Measurements from ENCODE around the gene ABCC1.

Gene ABCC1

GRCh38 chr16:16110111-16110490 lies 160.7 kb downstream of the ABCC1 start:
- DNase-seq (ENCODE audit: low read depth in 2 of 2): no peak

GRCh38 chr16:16111639-16112038 lies 162.2 kb downstream of the ABCC1 start:
- DNase-seq (ENCODE audit: low read depth in 2 of 2): no peak

GRCh38 chr16:16112450-16113053 lies 163.1 kb downstream of the ABCC1 start:
- DNase-seq (ENCODE audit: low read depth in 2 of 2): no peak

DNA sequence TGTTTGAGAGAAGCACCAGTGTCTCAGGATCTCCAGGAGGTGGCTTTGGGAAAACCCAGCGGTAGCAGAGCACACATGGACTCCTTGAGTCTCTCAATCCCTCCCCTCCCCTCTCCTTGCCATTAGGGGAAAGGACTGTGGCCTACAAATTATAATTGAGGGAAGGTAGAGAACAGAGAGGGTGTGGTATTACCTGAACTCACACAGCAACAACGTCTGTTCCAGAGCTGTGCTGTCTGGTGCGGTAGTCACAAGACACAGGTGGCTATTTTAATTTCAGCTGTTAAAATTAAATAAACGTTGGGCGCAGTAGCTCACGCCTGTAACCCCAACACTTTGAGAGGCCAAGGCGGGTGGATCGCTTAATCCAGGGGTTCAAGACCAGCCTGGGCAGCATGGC lies 163.7 kb downstream of the ABCC1 start:
- DNase-seq (ENCODE audit: low read depth in 2 of 2): no peak

DNA sequence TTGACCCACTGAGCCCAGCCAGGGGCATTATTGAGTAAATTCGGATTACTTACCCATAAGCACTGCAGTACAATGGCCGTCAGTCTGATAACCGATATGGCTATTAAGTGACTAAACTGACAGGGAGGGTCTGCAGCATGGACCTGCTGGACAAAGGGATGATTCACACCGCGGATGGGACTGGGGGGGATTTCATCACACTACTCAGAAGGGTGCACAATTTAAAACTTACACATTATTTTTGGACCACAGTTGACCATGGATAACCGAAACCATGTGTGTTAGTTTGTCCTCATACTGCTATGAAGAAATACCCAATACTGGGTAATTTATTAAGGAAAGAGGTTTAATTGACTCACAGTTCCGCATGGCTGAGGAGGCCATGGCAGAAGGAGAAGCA lies 167.4 kb downstream of the ABCC1 start:
- no peak for DNase-seq (ENCODE audit: low read depth in 2 of 2)

GRCh38 chr16:16118337-16118736 lies 168.9 kb downstream of the ABCC1 start:
- DNase-seq (ENCODE audit: low read depth in 2 of 2): no peak

GRCh38 chr16:16120044-16120381 lies 170.6 kb downstream of the ABCC1 start:
- no peak for DNase-seq (ENCODE audit: low read depth in 2 of 2)

GRCh38 chr16:16120382-16121184 lies 171.2 kb downstream of the ABCC1 start:
- no peak for DNase-seq (ENCODE audit: low read depth in 2 of 2)

DNA sequence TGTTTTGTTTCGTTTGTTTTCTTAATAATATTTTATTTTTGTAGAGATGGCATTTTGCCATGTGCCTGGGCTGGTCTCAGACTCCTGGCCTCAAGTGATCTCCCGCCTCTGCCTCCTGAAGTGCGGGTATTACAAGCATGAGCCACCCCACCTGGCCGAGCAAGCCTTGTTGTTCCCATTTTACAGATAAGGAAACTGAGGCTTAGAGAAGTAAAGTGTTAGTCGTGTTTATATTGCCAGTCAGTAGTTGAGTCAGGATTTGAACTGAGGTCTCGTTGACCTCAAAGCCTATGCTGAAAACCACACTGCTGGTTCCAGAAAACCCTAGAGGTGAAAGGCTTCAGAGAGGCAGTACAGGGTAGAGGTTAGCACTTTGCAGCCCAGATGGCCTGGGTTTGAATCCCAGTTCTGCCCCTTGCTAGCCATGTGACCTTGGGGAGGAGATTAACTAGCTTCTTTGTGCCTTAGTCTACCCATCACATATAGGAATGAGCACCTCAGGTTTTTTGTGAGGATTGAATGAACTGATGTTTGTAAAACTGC lies 171.8 kb downstream of the ABCC1 start:
- DNase-seq (ENCODE audit: low read depth in 2 of 2): no peak

DNA sequence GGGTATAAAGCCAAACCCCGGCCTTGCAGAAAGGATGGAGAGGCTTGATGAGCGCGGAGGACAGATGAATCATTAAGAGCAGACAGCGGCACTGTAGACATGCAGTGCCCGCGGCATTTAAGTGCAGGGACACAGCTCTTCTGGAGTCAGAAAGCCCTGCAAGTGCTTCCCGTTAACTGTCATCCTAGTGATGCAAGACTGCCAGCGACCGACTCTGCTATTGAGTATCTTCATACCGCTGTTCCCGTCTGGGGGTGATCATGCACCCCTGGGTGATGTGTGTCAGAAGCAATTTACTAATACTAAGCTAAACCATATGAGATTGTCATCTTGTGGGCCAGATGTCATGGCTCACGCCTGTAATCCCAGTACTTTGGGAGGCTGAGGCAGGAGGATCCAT lies 172.8 kb downstream of the ABCC1 start:
- no peak for DNase-seq (ENCODE audit: low read depth in 2 of 2)

DNA sequence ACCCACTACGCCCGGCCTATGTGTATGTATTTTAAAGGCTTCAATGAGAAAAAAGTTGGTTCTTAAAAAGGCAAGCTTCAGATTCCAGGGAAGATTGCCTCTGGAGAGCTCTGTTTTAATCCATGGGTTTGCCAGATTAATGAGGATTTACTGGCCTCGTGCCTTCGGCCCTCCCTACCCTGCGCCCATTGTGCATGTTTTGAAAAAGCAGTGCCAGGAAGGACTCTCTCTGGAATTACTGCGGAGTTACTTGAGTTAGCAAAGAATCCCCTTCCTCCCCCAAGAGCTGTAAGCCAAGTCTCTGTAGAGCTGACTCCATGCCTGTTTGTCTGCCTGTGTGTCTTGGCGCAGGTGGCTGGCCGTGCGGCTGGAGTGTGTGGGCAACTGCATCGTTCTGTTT lies 175.0 kb downstream of the ABCC1 start:
- DNase-seq (ENCODE audit: low read depth in 2 of 2): no peak

DNA sequence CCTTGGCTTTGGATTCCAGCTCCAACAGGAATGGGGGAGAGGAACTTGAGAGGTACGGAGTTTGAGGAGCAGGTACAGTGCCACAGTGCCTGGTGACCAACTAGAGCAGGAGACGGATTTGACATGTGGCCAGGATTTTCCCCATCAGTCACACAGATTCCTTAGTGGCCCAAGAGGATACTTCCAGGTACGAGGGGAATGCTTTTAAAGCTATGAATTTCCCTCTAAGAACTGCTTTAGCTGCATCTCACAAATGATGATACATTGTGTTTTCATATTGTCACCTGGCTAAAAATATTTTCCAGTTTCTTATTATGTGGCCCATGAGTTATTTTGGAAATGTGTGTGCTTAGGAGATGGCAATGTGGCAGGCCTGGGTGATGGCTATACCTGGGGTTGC lies 175.6 kb downstream of the ABCC1 start:
- no peak for DNase-seq (ENCODE audit: low read depth in 2 of 2)

DNA sequence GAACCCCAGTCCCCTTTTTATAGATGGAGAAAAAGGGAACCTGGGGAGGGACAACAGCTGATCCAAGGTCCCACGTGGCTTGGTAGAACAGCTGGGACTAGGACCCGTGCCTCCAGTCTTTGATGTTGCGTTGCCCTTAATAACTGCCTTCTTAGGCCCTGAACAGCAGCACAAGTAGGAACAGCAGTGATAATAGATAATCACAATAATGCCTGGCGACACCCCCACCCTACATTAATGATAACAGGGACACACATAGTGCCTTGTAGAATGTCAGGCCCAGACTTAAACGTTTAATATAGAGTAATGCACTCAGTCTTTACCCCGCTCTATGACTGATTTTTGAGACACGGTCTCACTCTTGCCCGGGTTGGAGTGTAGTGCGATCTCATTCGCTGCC lies 177.5 kb downstream of the ABCC1 start:
- DNase-seq (ENCODE audit: low read depth in 2 of 2): no peak

DNA sequence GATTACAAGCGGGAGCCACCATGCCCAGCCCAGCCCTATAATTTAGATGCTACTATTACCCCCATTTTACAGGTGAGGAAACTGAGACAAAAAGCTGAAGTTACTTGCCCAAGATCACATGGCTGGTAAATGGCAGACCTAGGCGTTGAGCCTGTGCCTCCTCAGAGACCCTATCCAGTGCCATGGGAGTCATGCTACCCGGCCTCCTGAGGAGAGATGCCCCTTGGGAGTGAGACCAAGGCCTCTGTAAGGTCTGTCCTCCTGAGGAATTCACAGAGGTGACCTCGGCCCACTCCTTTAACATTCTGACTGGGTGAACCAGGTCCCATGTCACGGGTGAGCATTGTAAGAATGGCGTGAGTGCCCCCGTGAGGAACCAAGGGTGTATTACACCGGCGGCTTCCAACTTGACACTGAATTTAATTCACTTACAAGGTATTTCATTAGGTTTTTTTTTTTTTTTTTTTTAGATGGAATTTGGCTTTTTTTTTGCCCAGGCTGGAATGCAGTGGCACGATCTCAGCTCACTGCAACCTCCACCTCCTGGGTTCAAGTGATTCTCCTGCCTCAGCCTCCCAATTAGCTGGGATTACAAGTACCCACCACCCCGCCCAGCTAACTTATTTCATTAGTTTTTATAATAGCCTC lies 178.2 kb downstream of the ABCC1 start:
- DNase-seq (ENCODE audit: low read depth in 2 of 2): peak; percentile 21 to 30

DNA sequence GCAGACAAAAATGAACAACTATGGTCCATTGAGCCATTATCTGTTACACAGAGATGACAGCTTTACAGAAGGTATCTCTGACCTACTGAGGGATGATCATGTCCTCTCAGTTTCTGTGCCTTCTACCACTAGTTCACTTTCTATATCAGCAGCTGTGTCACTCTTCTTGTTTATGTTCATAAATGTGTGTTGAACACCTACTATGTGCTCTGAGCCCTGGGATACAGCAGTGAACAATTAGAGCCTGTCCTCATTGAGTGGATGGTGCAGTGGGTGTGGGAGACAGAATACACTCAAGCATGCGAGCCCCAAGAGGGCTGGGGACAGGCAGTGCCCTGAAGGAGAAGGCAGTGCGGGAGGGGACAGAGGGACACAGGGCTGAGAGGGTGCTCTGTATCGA lies 181.8 kb downstream of the ABCC1 start:
- no peak for DNase-seq (ENCODE audit: low read depth in 2 of 2)

DNA sequence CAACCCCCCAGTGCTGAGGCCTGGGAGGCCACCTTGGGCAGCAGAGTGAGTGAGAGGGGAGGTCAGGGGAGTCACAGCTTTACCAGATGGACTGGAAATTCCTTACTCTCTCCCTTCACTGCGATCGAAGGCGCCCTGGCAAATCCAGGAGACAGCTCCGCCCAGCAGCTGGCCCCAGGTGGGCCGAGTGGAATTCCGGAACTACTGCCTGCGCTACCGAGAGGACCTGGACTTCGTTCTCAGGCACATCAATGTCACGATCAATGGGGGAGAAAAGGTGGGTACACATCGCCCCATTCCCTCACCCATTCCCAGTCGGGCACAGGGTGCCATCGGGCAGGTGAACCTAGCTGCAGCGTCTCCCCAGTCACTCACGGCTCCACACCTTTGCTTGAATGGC lies 182.2 kb downstream of the ABCC1 start:
- DNase-seq (ENCODE audit: low read depth in 2 of 2): no peak

DNA sequence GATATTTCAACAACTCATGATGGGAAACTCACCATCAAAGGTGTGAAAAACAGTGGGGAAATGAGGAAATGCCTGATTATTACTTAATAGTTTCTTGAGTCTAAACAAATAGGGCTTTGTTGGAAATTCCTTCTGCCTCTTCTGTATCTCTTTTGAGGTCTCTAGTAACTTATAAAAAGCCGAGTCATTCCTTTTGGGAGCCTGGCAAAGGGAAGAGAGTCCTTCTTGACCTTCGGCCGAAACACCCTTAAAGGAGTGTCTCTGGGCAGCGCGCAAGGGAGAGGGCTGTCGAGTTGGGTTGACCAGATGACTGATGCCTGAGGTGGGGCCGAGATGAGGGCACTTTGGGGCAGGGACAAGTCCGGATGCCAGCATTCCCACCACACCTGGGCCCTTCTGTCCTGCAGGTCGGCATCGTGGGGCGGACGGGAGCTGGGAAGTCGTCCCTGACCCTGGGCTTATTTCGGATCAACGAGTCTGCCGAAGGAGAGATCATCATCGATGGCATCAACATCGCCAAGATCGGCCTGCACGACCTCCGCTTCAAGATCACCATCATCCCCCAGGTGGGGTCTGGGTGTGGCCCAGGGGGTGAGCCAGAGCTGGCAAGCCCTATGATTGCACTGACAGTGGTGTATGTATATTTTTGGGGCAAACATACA lies 184.7 kb downstream of the ABCC1 start:
- DNase-seq (ENCODE audit: low read depth in 2 of 2): no peak

DNA sequence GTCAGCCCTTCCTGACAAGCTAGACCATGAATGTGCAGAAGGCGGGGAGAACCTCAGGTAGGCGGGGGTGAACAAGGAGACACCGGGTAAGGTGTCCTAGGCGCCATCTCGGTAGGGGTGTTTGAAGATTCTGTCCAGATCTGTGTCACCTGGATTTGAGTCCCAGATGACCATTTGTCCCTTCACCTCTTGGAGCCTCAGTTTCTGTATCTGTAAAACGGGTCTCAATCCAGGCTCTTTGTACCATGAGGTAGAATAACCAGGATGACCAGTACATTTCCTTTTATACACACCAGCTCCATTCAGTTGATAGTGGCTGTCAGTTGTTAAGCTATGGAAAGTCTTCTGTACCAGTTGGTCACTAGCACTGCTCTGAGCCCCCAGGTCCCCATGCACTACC lies 187.2 kb downstream of the ABCC1 start:
- DNase-seq (ENCODE audit: low read depth in 2 of 2): no peak

- no peak for DNase-seq (ENCODE audit: low read depth in 2 of 2)
These were observed 187.7 kb downstream of the ABCC1 start for GRCh38 chr16:16137110-16137509.

GRCh38 chr16:16138034-16138635 lies 188.7 kb downstream of the ABCC1 start:
- DNase-seq (ENCODE audit: low read depth in 2 of 2): no peak

DNA sequence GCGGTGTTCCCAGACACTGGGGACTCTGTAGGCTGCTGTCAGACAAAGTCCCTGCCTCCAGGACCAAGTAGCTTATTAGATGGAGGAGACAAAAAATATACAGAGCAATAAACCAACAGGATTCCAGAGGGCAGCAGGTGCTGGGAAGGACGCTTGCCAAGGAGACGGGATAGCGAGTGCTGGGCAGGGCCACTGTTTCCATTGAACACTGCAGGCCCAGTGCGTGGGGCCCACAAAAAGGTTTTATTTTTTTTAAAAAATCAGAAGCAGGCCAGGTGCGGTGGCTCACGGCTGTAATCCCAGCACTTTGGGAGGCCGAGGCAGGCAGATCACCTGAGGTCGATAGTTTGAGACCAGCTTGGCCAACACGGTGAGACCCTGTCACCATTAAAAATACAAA lies 189.6 kb downstream of the ABCC1 start:
- DNase-seq (ENCODE audit: low read depth in 2 of 2): no peak

DNA sequence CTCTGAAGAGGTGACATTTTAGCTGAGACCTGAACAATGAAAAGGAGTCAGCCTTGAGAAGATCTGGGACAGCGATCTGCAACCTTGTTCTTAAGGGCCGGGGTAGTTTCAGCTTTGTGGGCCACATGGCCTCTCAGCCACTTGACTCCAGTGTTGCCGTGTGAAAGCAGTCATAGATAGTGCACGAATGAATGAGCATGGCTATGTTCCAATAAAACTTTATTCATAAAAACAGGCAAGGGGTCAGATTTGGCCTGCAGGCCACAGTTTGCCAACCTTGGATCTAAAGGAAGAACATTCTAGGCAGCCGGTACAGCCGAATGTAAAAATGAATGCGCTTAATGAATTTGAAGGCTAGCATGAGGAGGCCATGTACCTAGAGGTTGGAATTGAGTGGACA lies 190.4 kb downstream of the ABCC1 start:
- no peak for DNase-seq (ENCODE audit: low read depth in 2 of 2)

Data from stimulated activated CD8-positive, alpha-beta memory T cell treated with anti-CD3 and anti-CD28 coated beads, Interleukin-15, amount 100 ng/mL, for 4 hours (primary cell).